HepG2 (cell line): ENCODE measurements around the gene SCT. TPM values are rescaled to one million over a fixed set of nuclear protein-coding genes. Genes with fewer than 3 reads are reported as not detected.

Experiments used
- ATAC-seq: fragments of 200-7000 bp; cut with Tn5 transposase; 3 replicates; pipeline ENCODE4 v1.9.1; 2020; ENCODE audit warnings: mild to moderate bottlenecking, moderate library complexity
- BruUV-seq: library from RNA; stranded (reverse); fragments of 400-500 nt; replicated peaks from 2 replicates; lab custom pipeline; 2021; lab: Mats Ljungman, UMichigan
- CTCF ChIA-PET: fragments of 300-600 bp; formaldehyde crosslinking; extraction: SDS; loops from one replicate; lab custom pipeline; 2021; ENCODE audit warnings: low total read pairs, inconsistent platforms, low intra/inter-chr PET ratio; lab: Yijun Ruan, JAX
- POLR2A ChIA-PET: fragments of 350-600 bp; sonication (Branson Sonifier 250); formaldehyde crosslinking; loops from one replicate; lab custom pipeline; 2020; ENCODE audit warnings: antibody characterized with exemption, inconsistent platforms; lab: Yijun Ruan, JAX
- DNase-seq: peaks from one replicate; pipeline ENCODE4 v3.0.0-alpha.2; 2015; ENCODE audit warnings: low spot score
- FAIRE-seq: peaks from 3 replicates; lab custom pipeline; 2011; peaks lifted over from hg19 to GRCh38; lab: Jason Lieb, UNC
- H2AFZ ChIP-seq: one replicate; pipeline ENCODE4 v1.6.1; 2011; ENCODE audit warnings: low read length, inconsistent platforms
- H3K27ac ChIP-seq: fragments of 300-600 bp; 3 replicates; pipeline ENCODE4 v1.8.0; 2011; ENCODE audit warnings: mixed run types, mild to moderate bottlenecking, mixed read lengths, low read length, inconsistent platforms; ENCODE audit not compliant: insufficient read depth; ENCODE audit errors: extremely low read length
- H3K27me3 ChIP-seq, 2 experiments: fragments of 200-600 bp in 1 of 2; 2 replicates in 1 of 2; 3 replicates in 1 of 2; pipeline versions ENCODE4 v1.6.0 to v1.8.0; 2011; ENCODE audit warnings: low read length in 2 of 2, mild to moderate bottlenecking in 2 of 2, moderate library complexity in 2 of 2, inconsistent platforms in 1 of 2; ENCODE audit not compliant: insufficient read depth in 2 of 2, control insufficient read depth in 1 of 2
- H3K36me3 ChIP-seq, 2 experiments: fragments of 200-600 bp in 1 of 2; replicated peaks in 1 of 2; 2 replicates in 1 of 2; 3 replicates in 1 of 2; pipeline versions ENCODE4 v1.5.1 to v1.8.0; 2011; ENCODE audit warnings: low read length in 2 of 2, inconsistent platforms in 1 of 2; ENCODE audit not compliant: insufficient read depth in 2 of 2, control insufficient read depth in 1 of 2
- H3K4me1 ChIP-seq: 2 replicates; pipeline ENCODE4 v1.5.1; 2012; ENCODE audit warnings: low read length, inconsistent platforms; ENCODE audit not compliant: insufficient read depth
- H3K4me2 ChIP-seq: 2 replicates; pipeline ENCODE4 v1.6.0; 2011; ENCODE audit warnings: low read depth, low read length, inconsistent platforms
- H3K4me3 ChIP-seq, 3 experiments: fragments of 200-600 bp in 1 of 3; sonication (generic), shearing (Covaris generic) in 1 of 3; replicated peaks in 1 of 3; 2 replicates each; pipeline ENCODE4 v1.5.1; 2011 to 2016; ENCODE audit warnings: low read length in 3 of 3, inconsistent platforms in 2 of 3, low read depth in 2 of 3, mild to moderate bottlenecking in 2 of 3, control low read depth in 1 of 3, mixed read lengths in 1 of 3; ENCODE audit not compliant: insufficient read depth in 1 of 3
- H3K79me2 ChIP-seq: one replicate; pipeline ENCODE4 v1.6.1; 2011; ENCODE audit warnings: low read length, inconsistent platforms; ENCODE audit not compliant: insufficient read depth
- H3K9ac ChIP-seq: 2 replicates; pipeline ENCODE4 v1.6.0; 2011; ENCODE audit warnings: mild to moderate bottlenecking, low read depth, low read length, inconsistent platforms; ENCODE audit not compliant: insufficient read depth
- H3K9me3 ChIP-seq: 2 replicates; pipeline ENCODE4 v1.5.1; 2012; ENCODE audit warnings: mild to moderate bottlenecking, low read length
- H4K20me1 ChIP-seq: 2 replicates; pipeline ENCODE4 v1.6.0; 2011; ENCODE audit warnings: inconsistent platforms, mild to moderate bottlenecking, low read length, moderate library complexity; ENCODE audit not compliant: insufficient read depth
- AGO2 ChIP-seq: fragments of 200-400 bp; formaldehyde crosslinking; optimal IDR thresholded peaks from 2 replicates; pipeline ENCODE3; 2017; ENCODE audit warnings: mild to moderate bottlenecking, low read depth, low read length, moderate library complexity
- CC2D1A ChIP-seq: sonication (generic); formaldehyde crosslinking; IDR thresholded peaks from 2 replicates; pipeline ENCODE4 v1.8.1; 2023; ENCODE audit warnings: mild to moderate bottlenecking, missing genetic modification reagents
- FOXO4 ChIP-seq: sonication (generic); formaldehyde crosslinking; conservative IDR thresholded peaks from 2 replicates; pipeline ENCODE4 v1.8.1; 2023; ENCODE audit warnings: missing genetic modification reagents
- HOXA7 ChIP-seq: sonication (generic); formaldehyde crosslinking; IDR thresholded peaks from 2 replicates; pipeline ENCODE4 v1.8.1; 2022; ENCODE audit warnings: mild to moderate bottlenecking, missing genetic modification reagents, moderate library complexity
- MEIS2 ChIP-seq: sonication (generic); formaldehyde crosslinking; IDR thresholded peaks from 2 replicates; pipeline ENCODE4 v1.9.0; 2021; ENCODE audit warnings: mild to moderate bottlenecking, missing genetic modification reagents
- NCOA5 ChIP-seq: sonication (generic); formaldehyde crosslinking; IDR thresholded peaks from 2 replicates; pipeline ENCODE4 v1.4.0; 2020; ENCODE audit warnings: missing genetic modification reagents
- RBM39 ChIP-seq: fragments of 200-400 bp; formaldehyde crosslinking; IDR thresholded peaks from one replicate; pipeline ENCODE4 v1.6.1; 2018; ENCODE audit warnings: antibody characterized with exemption, mild to moderate bottlenecking, low read depth, low read length; ENCODE audit not compliant: poor library complexity, severe bottlenecking
- SAP130 ChIP-seq: IDR thresholded peaks from 2 replicates; pipeline ENCODE4 v1.6.1; 2016; ENCODE audit warnings: low read depth
- TRIM22 ChIP-seq: fragments of 450-650 bp; IDR thresholded peaks from 2 replicates; pipeline ENCODE4 v1.6.1; 2017
- ZBTB42 ChIP-seq: sonication (generic); formaldehyde crosslinking; IDR thresholded peaks from 2 replicates; pipeline ENCODE4 v1.5.0; 2020; ENCODE audit warnings: mild to moderate bottlenecking, missing genetic modification reagents
- ZSCAN12 ChIP-seq: sonication (generic); formaldehyde crosslinking; IDR thresholded peaks from 2 replicates; pipeline ENCODE4 v1.9.0; 2021; ENCODE audit warnings: mild to moderate bottlenecking, missing genetic modification reagents
- WGBS: methylation state at CpG from one replicate; pipeline ENCODE4 v1.1.6; 2017; ENCODE audit warnings: low lambda C conversion rate; 5-methylcytosine and 5-hydroxymethylcytosine counted together
- in situ Hi-C: cut with HindIII; loops from 2 replicates; pipeline ENCODE4 v1.10.0; 2017; ENCODE audit warnings: low pct_unique_long_range_greater_than_20kb; ENCODE audit not compliant: extremely low pct_ligation_motif_present
- intact Hi-C: fragments of 100-400 bp; cut with micrococcal nuclease; formaldehyde crosslinking; loops from one replicate; pipeline ENCODE4 v1.10.0; 2022; ENCODE audit not compliant: unreplicated experiment
- polyA plus RNA-seq, 8 experiments: library from polyadenylated mRNA; depleted of rRNA in 3 of 8; stranded (reverse) in 7 of 8; unstranded in 1 of 8; fragments of >200 nt; fragmentation: Illumina TruSeq in 4 of 8; extraction: Trizol in 4 of 8; gene quantifications; 2 replicates each; pipeline versions ENCODE4 v1.2.1 to v1.2.3, GENCODE V29; 2011 to 2016; ENCODE audit warnings: low read depth in 4 of 8, missing spikeins in 1 of 8, mixed read lengths in 1 of 8; ENCODE audit not compliant: insufficient read depth in 1 of 8
- total RNA-seq, 5 experiments: library from RNA; depleted of rRNA; stranded (reverse); fragments of >200 nt; fragmentation: Illumina TruSeq; extraction: Trizol; gene quantifications; 2 replicates each; pipeline ENCODE4 v1.2.3, GENCODE V29; 2016; ENCODE audit warnings: low read depth in 1 of 5
- TF ChIP-seq, protein P1 (sequence below): sonication (generic); formaldehyde crosslinking; IDR thresholded peaks from 2 replicates; pipeline ENCODE4 v1.4.0; 2020; ENCODE audit warnings: missing genetic modification reagents, borderline replicate concordance
- TF ChIP-seq, protein P2 (sequence below): sonication (generic); IDR thresholded peaks from 2 replicates; pipeline ENCODE4 v1.6.1; 2016; ENCODE audit warnings: low read depth, borderline replicate concordance
- TF ChIP-seq, protein P3 (sequence below): sonication (generic); formaldehyde crosslinking; IDR thresholded peaks from 2 replicates; pipeline ENCODE4 v1.4.0; 2020; ENCODE audit warnings: missing genetic modification reagents

The SCT gene
- total and polyA plus RNA-seq, 2 of the 13 experiments (the other 11 are each of a cell fraction or from before 2014, with no cell fraction given) = not detected

GRCh38 chr11:576811-577610 lies 50.0 kb downstream of the SCT start:
- H2AFZ ChIP-seq = no peak overlapping the region
- peak overlapping the region; percentile 78 to 100 (median 92) for H3K4me3 ChIP-seq
- no peaks in the 10 kb centered on the region; a peak in 2 of 5 replicates for H3K27me3 ChIP-seq
- ATAC-seq (no peak), FAIRE-seq (no peak), DNase-seq (no peak)
- in situ Hi-C loops (no loop called here), intact Hi-C loops (no loop called here)
- ChIA-PET CTCF (no interaction called here), POLR2A (interaction anchor here (0.7 to 2.5 kb wide), 3 partner anchors 11 to 24 kb away, joined by 3 to 33 read pairs (median 9); no protein-coding TSS in a partner anchor)
- peaks cover 57% of the 10 kb centered on the region for H3K4me1 ChIP-seq
- 2% methylated on average over 23 of the region's 48 CpGs for WGBS
- no TSS peak for BruUV-seq
- H4K20me1 ChIP-seq = peaks cover 43% of the 10 kb centered on the region
- H3K4me2 ChIP-seq = peak overlapping the region; percentile 94
- peak overlapping the region; percentile 80 for H3K27ac ChIP-seq
- H3K79me2 ChIP-seq = peaks cover 52% of the 10 kb centered on the region
- H3K36me3 ChIP-seq = peaks cover 8 to 13% of the 10 kb centered on the region in 2 experiments; a peak in 4 of 5 replicates
- no peaks in the 10 kb centered on the region for H3K9me3 ChIP-seq
- H3K9ac ChIP-seq = peak overlapping the region; percentile 100
- TF ChIP-seq, protein P1, sequence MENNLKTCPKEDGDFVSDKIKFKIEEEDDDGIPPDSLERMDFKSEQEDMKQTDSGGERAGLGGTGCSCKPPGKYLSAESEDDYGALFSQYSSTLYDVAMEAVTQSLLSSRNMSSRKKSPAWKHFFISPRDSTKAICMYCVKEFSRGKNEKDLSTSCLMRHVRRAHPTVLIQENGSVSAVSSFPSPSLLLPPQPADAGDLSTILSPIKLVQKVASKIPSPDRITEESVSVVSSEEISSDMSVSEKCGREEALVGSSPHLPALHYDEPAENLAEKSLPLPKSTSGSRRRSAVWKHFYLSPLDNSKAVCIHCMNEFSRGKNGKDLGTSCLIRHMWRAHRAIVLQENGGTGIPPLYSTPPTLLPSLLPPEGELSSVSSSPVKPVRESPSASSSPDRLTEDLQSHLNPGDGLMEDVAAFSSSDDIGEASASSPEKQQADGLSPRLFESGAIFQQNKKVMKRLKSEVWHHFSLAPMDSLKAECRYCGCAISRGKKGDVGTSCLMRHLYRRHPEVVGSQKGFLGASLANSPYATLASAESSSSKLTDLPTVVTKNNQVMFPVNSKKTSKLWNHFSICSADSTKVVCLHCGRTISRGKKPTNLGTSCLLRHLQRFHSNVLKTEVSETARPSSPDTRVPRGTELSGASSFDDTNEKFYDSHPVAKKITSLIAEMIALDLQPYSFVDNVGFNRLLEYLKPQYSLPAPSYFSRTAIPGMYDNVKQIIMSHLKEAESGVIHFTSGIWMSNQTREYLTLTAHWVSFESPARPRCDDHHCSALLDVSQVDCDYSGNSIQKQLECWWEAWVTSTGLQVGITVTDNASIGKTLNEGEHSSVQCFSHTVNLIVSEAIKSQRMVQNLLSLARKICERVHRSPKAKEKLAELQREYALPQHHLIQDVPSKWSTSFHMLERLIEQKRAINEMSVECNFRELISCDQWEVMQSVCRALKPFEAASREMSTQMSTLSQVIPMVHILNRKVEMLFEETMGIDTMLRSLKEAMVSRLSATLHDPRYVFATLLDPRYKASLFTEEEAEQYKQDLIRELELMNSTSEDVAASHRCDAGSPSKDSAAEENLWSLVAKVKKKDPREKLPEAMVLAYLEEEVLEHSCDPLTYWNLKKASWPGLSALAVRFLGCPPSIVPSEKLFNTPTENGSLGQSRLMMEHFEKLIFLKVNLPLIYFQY = no peak
- TF ChIP-seq ZSCAN12 (CRISPR knock-in tag) (no peak), CC2D1A (CRISPR knock-in tag) (no peak), RBM39 (peak; percentile 68), HOXA7 (CRISPR knock-in tag) (no peak), FOXO4 (CRISPR knock-in tag) (0 out of 2 replicates have a peak, but pooled peaks have one; percentile 66), SAP130 (CRISPR knock-in tag) (peak; percentile 59), NCOA5 (CRISPR knock-in tag) (no peak), TRIM22 (no peak), MEIS2 (0 out of 2 replicates have a peak, but pooled peaks have one; percentile 4), ZBTB42 (CRISPR knock-in tag) (0 out of 2 replicates have a peak, but pooled peaks have one; percentile 24), AGO2 (peak; percentile 65)
- TF ChIP-seq, protein P2, sequence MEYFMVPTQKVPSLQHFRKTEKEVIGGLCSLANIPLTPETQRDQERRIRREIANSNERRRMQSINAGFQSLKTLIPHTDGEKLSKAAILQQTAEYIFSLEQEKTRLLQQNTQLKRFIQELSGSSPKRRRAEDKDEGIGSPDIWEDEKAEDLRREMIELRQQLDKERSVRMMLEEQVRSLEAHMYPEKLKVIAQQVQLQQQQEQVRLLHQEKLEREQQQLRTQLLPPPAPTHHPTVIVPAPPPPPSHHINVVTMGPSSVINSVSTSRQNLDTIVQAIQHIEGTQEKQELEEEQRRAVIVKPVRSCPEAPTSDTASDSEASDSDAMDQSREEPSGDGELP = 0 out of 2 replicates have a peak, but pooled peaks have one; percentile 15
- TF ChIP-seq, protein P3, sequence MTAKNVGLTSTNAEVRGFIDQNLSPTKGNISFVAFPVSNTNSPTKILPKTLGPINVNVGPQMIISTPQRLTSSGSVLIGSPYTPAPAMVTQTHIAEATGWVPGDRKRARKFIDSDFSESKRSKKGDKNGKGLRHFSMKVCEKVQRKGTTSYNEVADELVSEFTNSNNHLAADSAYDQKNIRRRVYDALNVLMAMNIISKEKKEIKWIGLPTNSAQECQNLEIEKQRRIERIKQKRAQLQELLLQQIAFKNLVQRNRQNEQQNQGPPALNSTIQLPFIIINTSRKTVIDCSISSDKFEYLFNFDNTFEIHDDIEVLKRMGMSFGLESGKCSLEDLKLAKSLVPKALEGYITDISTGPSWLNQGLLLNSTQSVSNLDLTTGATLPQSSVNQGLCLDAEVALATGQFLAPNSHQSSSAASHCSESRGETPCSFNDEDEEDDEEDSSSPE = no peak
